ENCODE measurements around the gene SWSAP1.

SWSAP1 gene

DNA sequence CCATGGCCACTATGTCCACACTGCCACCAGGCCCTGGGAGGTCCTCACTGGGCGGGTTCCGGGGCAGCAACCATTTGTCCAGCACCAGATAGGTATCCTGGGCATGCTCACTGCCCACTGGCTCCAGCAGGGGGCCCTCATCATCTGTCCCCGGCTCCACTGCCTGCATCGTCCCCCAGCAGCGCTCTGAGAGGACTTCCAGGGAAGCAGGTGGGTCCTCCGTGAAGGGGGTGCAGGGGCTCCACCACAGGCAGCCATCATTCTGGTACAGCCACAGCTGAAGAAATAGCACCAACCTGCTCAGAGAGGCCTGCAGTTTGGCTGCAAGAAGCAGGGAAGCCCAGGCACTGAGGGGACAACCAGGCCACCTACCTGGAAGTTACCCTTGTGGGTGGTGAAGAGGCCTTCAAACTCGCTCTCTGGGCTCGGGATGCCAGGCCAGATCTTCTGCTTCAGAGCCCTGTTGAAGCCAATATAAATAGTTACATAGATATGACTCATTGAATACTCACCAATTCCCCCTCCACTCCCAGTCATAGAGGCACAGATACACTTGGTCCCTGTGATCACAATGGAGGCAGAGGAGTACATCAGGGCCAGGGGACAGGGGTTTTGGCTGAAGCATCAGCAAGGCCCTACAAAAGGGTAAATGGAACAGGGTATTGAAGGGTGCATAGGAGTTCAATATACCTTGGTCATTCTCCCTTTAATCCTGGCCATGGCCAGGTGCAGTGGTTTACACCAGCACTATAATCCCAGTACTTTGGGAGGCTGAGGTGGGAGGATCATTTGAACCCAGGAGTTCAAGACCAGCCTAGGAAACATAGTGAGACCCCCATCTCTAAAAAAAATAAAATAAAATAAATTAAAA, 4.1 kb downstream of the SWSAP1 start:
- TF ChIP-seq EP300 (IDR thresholded peaks at IDR 0.05; ENCODE audit: borderline replicate concordance) (no peak), FOXM1 (IDR thresholded peaks at IDR 0.05; ENCODE audit: borderline replicate concordance, low read depth) (no peak), RAD21 (IDR thresholded peaks at IDR 0.05; ENCODE audit: low read depth) (peak; percentile 42; the same call in 1 of the 2 replicates), MAX (IDR thresholded peaks at IDR 0.05) (no peak), ZBTB7A (IDR thresholded peaks at IDR 0.05; ENCODE audit: low read depth) (no peak), CEBPB (IDR thresholded peaks at IDR 0.05) (no peak), USF1 (IDR thresholded peaks at IDR 0.05) (no peak), NFIC (IDR thresholded peaks at IDR 0.05) (no peak)

DNA sequence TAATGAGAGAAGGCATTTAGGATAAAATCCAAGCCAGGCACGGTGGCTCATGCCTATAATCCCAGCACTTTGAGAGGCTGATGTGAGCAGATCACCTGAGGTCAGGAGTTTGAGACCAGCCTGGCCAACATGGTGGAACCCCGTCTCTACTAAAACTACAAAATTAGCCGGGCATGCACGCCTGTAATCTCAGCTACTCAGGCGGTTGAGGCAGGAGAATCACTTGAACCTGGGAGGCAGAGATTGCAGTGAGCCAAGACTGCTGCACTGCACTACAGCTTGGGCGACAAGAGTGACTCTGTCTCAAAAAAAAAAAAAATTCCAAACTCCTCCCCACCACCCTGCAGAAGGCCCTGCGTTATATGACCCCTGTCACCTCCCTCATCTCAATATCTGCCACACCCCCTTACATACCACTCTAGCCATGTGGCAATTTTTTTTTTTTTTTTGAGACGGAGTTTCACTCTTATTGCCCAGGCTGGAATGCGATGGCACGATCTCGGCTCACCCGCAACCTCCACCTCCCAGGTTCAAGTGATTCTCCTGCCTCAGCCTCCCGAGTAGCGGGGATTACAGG, 4.9 kb downstream of the SWSAP1 start:
- TF ChIP-seq TEAD4 (IDR thresholded peaks at IDR 0.05) (peak; percentile 54), MAX (IDR thresholded peaks at IDR 0.05) (0 out of 2 replicates have a peak, but pooled peaks have one; percentile 29)

DNA sequence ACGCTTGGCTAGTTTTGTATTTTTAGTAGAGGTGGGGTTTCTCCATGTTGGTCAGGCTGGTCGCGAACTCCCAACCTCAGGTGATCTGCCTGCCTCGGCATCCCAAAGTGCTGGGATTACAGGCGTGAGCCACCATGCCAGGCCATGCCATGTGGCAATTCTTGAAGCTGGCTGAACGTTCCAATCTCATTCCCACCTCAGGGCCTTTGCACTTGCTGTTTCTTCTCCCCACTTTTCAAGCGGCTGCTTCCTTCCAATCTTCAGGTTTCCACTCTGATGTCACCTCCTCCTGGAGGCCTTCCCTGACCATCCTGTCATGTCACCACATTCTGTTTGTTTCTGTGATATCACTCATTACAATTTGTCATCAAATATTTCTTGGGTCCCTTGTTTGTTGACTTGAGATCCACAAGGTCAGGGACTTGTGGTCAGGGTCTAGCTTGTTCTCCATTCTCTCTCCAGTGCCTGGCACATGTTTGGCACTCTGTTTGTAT, 5.4 kb downstream of the SWSAP1 start:
- TF ChIP-seq USF1 (IDR thresholded peaks at IDR 0.05) (no peak), MAX (IDR thresholded peaks at IDR 0.05) (peak; percentile 9; the same call in 1 of the 2 replicates), ZBTB7A (IDR thresholded peaks at IDR 0.05; ENCODE audit: low read depth) (no peak)
- TF ChIP-seq, protein P1, sequence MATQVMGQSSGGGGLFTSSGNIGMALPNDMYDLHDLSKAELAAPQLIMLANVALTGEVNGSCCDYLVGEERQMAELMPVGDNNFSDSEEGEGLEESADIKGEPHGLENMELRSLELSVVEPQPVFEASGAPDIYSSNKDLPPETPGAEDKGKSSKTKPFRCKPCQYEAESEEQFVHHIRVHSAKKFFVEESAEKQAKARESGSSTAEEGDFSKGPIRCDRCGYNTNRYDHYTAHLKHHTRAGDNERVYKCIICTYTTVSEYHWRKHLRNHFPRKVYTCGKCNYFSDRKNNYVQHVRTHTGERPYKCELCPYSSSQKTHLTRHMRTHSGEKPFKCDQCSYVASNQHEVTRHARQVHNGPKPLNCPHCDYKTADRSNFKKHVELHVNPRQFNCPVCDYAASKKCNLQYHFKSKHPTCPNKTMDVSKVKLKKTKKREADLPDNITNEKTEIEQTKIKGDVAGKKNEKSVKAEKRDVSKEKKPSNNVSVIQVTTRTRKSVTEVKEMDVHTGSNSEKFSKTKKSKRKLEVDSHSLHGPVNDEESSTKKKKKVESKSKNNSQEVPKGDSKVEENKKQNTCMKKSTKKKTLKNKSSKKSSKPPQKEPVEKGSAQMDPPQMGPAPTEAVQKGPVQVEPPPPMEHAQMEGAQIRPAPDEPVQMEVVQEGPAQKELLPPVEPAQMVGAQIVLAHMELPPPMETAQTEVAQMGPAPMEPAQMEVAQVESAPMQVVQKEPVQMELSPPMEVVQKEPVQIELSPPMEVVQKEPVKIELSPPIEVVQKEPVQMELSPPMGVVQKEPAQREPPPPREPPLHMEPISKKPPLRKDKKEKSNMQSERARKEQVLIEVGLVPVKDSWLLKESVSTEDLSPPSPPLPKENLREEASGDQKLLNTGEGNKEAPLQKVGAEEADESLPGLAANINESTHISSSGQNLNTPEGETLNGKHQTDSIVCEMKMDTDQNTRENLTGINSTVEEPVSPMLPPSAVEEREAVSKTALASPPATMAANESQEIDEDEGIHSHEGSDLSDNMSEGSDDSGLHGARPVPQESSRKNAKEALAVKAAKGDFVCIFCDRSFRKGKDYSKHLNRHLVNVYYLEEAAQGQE (IDR thresholded peaks at IDR 0.05; ENCODE audit: low read depth) = no peak

GRCh38 chr19:11380653-11381537, 6.4 kb downstream of the SWSAP1 start:
- TF ChIP-seq EGR1 (IDR thresholded peaks at IDR 0.05) = peak; percentile 44; the same call in 1 of the 2 replicates
- TF ChIP-seq RAD21 (IDR thresholded peaks at IDR 0.05; ENCODE audit: low read depth) = peak; percentile 60
- no peak for TF ChIP-seq USF1 (IDR thresholded peaks at IDR 0.05)
- TF ChIP-seq ZBTB7A (IDR thresholded peaks at IDR 0.05; ENCODE audit: low read depth) = 0 out of 2 replicates have a peak, but pooled peaks have one; percentile 77
- 0 out of 2 replicates have a peak, but pooled peaks have one; percentile 5 for TF ChIP-seq NFIC (IDR thresholded peaks at IDR 0.05)
- peak; percentile 81 for TF ChIP-seq MAX (IDR thresholded peaks at IDR 0.05)
- TF ChIP-seq, protein P1 (IDR thresholded peaks at IDR 0.05; ENCODE audit: low read depth) = no peak
- TF ChIP-seq TCF12 (IDR thresholded peaks at IDR 0.05; ENCODE audit: low read depth) = peak; percentile 41; the same call in 1 of the 2 replicates
- TF ChIP-seq CREB1 (IDR thresholded peaks at IDR 0.05; ENCODE audit: low read depth) = peak; percentile 52; the same call in 1 of the 2 replicates
- TF ChIP-seq TAF1 (IDR thresholded peaks at IDR 0.05; ENCODE audit: low read depth) = peak; percentile 51; the same call in 1 of the 2 replicates
- TF ChIP-seq FOXM1 (IDR thresholded peaks at IDR 0.05; ENCODE audit: borderline replicate concordance, low read depth) = peak; percentile 15; the same call in 1 of the 2 replicates
- TF ChIP-seq YY1 (IDR thresholded peaks at IDR 0.05; ENCODE audit: low read depth) = peak; percentile 60; the same call in 1 of the 2 replicates
- TF ChIP-seq CEBPB (IDR thresholded peaks at IDR 0.05) = no peak
- TF ChIP-seq TEAD4 (IDR thresholded peaks at IDR 0.05) = peak; percentile 45
- no peak; the same call in 1 of the 2 replicates for TF ChIP-seq EP300 (IDR thresholded peaks at IDR 0.05; ENCODE audit: borderline replicate concordance)
